NB4 (cell line): ENCODE measurements around the gene UGGT2.

Experiments
- CTCF ChIP-seq: IDR thresholded peaks from one replicate; pipeline ENCODE4 v1.5.1; 2012; ENCODE audit warnings: low read depth, low read length
- MAX ChIP-seq: IDR thresholded peaks from 2 replicates; pipeline ENCODE4 v1.6.1; 2011; ENCODE audit warnings: low read depth, low read length
- MYC ChIP-seq: IDR thresholded peaks from 2 replicates; pipeline ENCODE4 v1.6.1; 2011; ENCODE audit warnings: low read depth, low read length
- POLR2A ChIP-seq: IDR thresholded peaks from 2 replicates; pipeline ENCODE4 v1.6.1; 2011; ENCODE audit warnings: mild to moderate bottlenecking; ENCODE audit not compliant: insufficient read length; ENCODE audit errors: extremely low read depth

- TF ChIP-seq POLR2A (no peak), CTCF (no peak), MYC (no peak), MAX (no peak)
These were observed 299.1 kb downstream of the UGGT2 start for GRCh38 chr13:95754069-95754468.
